SK-N-MC (cell line): ENCODE data around the gene MCM8.
A peak's percentile ranks its signal among the peaks of the same experiment; 100 is the strongest.

Experiments
- DNase-seq: peaks from one replicate; pipeline ENCODE4 v3.0.0-alpha.2; 2011; ENCODE audit warnings: low read depth, low spot score
- H3K27ac ChIP-seq: fragments of 200-600 bp; sonication (generic); 2 replicates; pipeline ENCODE4 v1.5.1; 2016; ENCODE audit warnings: mixed run types
- H3K36me3 ChIP-seq: fragments of 200-600 bp; sonication (generic); 2 replicates; pipeline ENCODE4 v1.6.1; 2017; ENCODE audit warnings: antibody characterized with exemption, low read length, mixed read lengths; ENCODE audit not compliant: insufficient read depth
- H3K4me3 ChIP-seq: fragments of 200-600 bp; sonication (generic); 2 replicates; pipeline ENCODE4 v1.5.1; 2016
- H3K9ac ChIP-seq: fragments of 200-600 bp; sonication (generic); 2 replicates; pipeline ENCODE4 v1.8.0; 2017; ENCODE audit warnings: mixed run types, mixed read lengths; ENCODE audit not compliant: insufficient read length
- H3K9me3 ChIP-seq: fragments of 200-600 bp; sonication (generic); 2 replicates; pipeline ENCODE4 v1.6.1; 2017; ENCODE audit warnings: low read depth, mild to moderate bottlenecking, antibody characterized with exemption, low read length, moderate library complexity, mixed read lengths
- EZH2 ChIP-seq: fragments of 200-600 bp; sonication (generic); IDR thresholded peaks from one replicate; pipeline ENCODE4 v1.6.1; 2017; ENCODE audit warnings: antibody characterized with exemption
- FOXP2 ChIP-seq: optimal IDR thresholded peaks from 2 replicates; pipeline ENCODE3; 2011; ENCODE audit warnings: mild to moderate bottlenecking, moderate library complexity; ENCODE audit not compliant: insufficient read depth; ENCODE audit errors: extremely low read length, control extremely low read depth
- POLR2AphosphoS5 ChIP-seq: IDR thresholded peaks from 2 replicates; pipeline ENCODE4 v1.6.1; 2012; ENCODE audit warnings: mild to moderate bottlenecking, low read depth, low read length, borderline replicate concordance

Gene MCM8

GRCh38 chr20:5980720-5981538 lies 30.5 kb downstream of the MCM8 start:
- Histone ChIP-seq H3K9me3 (no peaks in the 10 kb centered on the region), H3K36me3 (peaks cover 69% of the 10 kb centered on the region), H3K9ac (no peak overlapping the region), H3K27ac (no peak overlapping the region), H3K4me3 (no peak overlapping the region)
- TF ChIP-seq EZH2: no peak
- no peak for DNase-seq

- no peaks in the 10 kb centered on the region for H3K9me3 ChIP-seq
- H3K4me3 ChIP-seq: no peak overlapping the region
- no peak overlapping the region for H3K9ac ChIP-seq
- no peak for DNase-seq
- TF ChIP-seq POLR2AphosphoS5 (no peak), EZH2 (no peak), FOXP2 (no peak)
- peaks cover 77% of the 10 kb centered on the region for H3K36me3 ChIP-seq
- H3K27ac ChIP-seq: no peak overlapping the region
These were observed 36.9 kb downstream of the MCM8 start for GRCh38 chr20:5987383-5987782.

GRCh38 chr20:5989539-5989938 lies 39.1 kb downstream of the MCM8 start:
- Histone ChIP-seq H3K27ac (no peak overlapping the region), H3K36me3 (peaks cover 78% of the 10 kb centered on the region), H3K9ac (no peak overlapping the region), H3K9me3 (no peaks in the 10 kb centered on the region), H3K4me3 (no peak overlapping the region)
- TF ChIP-seq EZH2 (no peak), FOXP2 (no peak), POLR2AphosphoS5 (no peak)
- DNase-seq: no peak

GRCh38 chr20:5990946-5991345 lies 40.5 kb downstream of the MCM8 start:
- Histone ChIP-seq H3K9me3 (no peaks in the 10 kb centered on the region), H3K27ac (no peak overlapping the region), H3K36me3 (peaks cover 83% of the 10 kb centered on the region), H3K9ac (no peak overlapping the region), H3K4me3 (no peak overlapping the region)
- no peak for DNase-seq
- no peak for TF ChIP-seq EZH2
- TF ChIP-seq FOXP2: no peak
- no peak for TF ChIP-seq POLR2AphosphoS5

- TF ChIP-seq POLR2AphosphoS5 (no peak), EZH2 (no peak), FOXP2 (no peak)
- Histone ChIP-seq H3K27ac (0 out of 2 replicates have a peak overlapping the region, but pooled peaks have one; percentile 10), H3K4me3 (no peak overlapping the region), H3K36me3 (peaks cover 79% of the 10 kb centered on the region), H3K9ac (no peak overlapping the region), H3K9me3 (no peaks in the 10 kb centered on the region)
- DNase-seq: no peak
These were observed 41.4 kb downstream of the MCM8 start for GRCh38 chr20:5991623-5992441.

GRCh38 chr20:5996765-5997164 lies 46.3 kb downstream of the MCM8 start:
- Histone ChIP-seq H3K4me3 (no peak overlapping the region), H3K9ac (no peak overlapping the region), H3K36me3 (peaks cover 46% of the 10 kb centered on the region), H3K27ac (no peak overlapping the region), H3K9me3 (no peaks in the 10 kb centered on the region)
- TF ChIP-seq POLR2AphosphoS5 (no peak), FOXP2 (no peak), EZH2 (no peak)
- DNase-seq: no peak

GRCh38 chr20:5999783-6000182 lies 49.3 kb downstream of the MCM8 start:
- Histone ChIP-seq H3K27ac (no peak overlapping the region), H3K4me3 (no peak overlapping the region), H3K36me3 (peaks cover 20% of the 10 kb centered on the region), H3K9ac (no peak overlapping the region), H3K9me3 (no peaks in the 10 kb centered on the region)
- TF ChIP-seq EZH2: no peak
- TF ChIP-seq FOXP2: no peak
- no peak for TF ChIP-seq POLR2AphosphoS5
- no peak for DNase-seq

- Histone ChIP-seq H3K27ac (no peak overlapping the region; the same call in 1 of the 2 replicates), H3K4me3 (no peak overlapping the region), H3K9me3 (no peaks in the 10 kb centered on the region), H3K9ac (no peak overlapping the region), H3K36me3 (peaks cover 10% of the 10 kb centered on the region; the same call in 1 of the 2 replicates)
- no peak for DNase-seq
- TF ChIP-seq EZH2 (no peak), FOXP2 (no peak), POLR2AphosphoS5 (no peak)
These were observed 50.4 kb downstream of the MCM8 start for GRCh38 chr20:6000871-6001270.
